Hematopoietic multipotent progenitor cell treated with erythropoietin and hydrocortisone succinate and interleukin-3 and kit ligand, for 6 days (in vitro differentiated cells): Measurements from ENCODE around the gene KIAA0319L.

Source experiments
- DNase-seq: peaks from one replicate; pipeline ENCODE4 v3.0.0-alpha.2; 2015

The KIAA0319L gene

GRCh38 chr1:35561972-35562680, 4.9 kb upstream of the KIAA0319L start:
- no peak for DNase-seq

GRCh38 chr1:35561297-35561971, 4.2 kb upstream of the KIAA0319L start:
- DNase-seq, result no peak

DNA sequence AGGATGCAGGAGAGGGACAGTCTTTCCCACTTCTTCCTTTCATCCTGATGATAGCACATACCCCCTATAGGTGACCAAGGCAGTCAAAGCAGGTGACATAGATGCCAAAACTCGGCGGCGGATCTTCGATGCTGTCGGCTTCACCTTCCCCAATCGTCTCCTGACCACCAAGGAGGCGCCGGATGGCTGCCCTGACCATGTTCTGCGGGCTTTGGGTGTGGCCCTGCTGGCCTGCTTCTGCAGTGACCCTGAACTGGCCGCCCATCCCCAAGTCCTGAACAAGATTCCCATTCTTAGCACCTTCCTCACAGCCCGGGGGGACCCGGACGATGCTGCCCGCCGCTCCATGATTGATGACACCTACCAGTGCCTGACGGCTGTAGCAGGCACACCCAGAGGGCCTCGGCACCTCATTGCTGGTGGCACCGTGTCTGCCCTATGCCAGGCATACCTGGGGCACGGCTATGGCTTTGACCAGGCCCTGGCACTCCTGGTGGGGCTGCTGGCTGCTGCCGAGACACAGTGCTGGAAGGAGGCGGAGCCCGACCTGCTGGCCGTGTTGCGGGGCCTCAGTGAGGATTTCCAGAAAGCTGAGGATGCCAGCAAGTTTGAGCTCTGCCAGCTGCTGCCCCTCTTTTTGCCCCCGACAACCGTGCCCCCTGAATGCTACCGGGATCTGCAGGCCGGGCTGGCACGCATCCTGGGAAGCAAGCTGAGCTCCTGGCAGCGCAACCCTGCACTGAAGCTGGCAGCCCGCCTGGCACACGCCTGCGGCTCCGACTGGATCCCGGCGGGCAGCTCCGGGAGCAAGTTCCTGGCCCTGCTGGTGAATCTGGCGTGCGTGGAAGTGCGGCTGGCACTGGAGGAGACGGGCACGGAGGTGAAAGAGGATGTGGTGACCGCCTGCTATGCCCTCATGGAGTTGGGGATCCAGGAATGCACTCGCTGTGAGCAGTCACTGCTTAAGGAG, 3.3 kb upstream of the KIAA0319L start:
- no peak for DNase-seq

DNA sequence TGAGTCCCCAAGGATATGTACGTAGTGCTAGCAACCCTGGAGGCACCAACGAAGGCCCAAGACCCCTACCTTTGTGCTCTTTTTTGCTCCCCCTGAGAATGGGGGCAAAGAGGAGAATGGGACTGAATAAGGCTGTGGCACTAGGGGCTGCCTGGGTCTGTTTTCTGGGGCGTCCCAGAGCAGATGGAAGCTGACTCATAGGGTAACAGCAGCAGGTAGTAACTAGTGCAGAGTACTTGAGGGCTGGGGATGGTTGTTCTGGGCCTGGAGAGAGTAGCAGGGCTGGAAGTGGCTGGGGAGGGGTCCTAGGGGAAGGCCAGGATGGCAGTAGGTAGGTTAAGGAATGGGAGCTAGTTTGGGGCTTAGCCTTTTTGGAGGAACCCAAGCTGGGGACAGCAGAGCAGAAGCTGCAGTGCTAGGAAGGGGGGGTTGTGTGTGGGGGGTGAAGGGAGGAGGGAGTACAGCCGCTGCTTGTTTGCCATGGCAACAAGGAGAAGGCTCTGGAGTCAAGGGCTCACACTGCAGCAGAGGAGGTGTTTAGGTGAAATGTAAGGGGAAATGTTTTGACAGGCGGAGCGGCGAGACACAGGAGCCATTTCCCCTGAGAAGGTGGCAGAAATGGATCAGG, 2.2 kb upstream of the KIAA0319L start:
- DNase-seq, result no peak

DNA sequence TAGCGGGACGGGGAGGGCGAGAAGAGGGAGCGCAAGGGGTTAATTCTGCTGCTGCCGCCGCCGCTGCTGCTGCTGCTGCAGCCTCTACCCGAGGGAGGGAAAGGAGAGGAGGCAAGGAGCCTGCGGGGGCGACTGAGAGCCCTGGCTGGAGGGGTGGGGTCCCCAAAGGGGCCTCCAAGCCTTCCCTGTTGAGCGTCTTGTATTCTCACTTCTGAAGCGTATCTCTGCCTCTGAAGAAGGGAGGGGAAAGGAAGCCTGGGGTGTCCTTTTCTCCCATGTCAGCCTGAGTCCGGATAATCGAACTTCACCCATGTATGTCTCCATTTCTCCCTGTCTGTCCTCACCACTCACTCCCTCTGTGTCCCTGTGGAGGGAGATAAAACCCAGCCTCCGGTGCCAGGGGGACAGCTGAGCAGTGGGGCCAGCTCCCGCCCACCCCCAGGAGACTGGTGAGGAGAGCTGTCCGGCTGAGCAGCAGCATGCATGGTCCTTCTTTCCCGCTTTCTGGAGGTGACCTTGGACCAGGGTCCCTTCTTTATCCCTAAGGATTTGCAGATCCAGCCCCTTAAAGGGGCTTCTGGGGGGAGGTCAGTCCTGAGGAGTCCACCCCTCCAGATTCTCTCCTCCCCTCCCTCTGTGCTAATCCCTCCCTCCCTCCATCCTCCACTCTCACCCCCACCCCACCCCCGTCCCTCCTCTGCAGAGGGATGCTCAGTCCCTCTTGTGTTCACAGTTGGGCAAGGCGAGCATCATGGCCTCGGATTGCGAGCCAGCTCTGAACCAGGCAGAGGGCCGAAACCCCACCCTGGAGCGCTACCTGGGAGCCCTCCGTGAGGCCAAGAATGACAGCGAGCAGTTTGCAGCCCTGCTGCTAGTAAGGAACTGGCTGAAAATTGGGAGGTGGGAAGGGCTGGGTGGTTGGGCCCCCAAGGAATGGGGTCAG, 1.4 kb upstream of the KIAA0319L start:
- DNase-seq, result peak; percentile 42

- peak; percentile 98 for DNase-seq
Measured at GRCh38 chr1:35557611-35558373, 589 bp upstream of the KIAA0319L start, which contains the start of gene NCDN. TSS of gene NCDN (plus strand) at chr1:35557799. CDS start at chr1:35558191, 392 bp downstream.

DNA sequence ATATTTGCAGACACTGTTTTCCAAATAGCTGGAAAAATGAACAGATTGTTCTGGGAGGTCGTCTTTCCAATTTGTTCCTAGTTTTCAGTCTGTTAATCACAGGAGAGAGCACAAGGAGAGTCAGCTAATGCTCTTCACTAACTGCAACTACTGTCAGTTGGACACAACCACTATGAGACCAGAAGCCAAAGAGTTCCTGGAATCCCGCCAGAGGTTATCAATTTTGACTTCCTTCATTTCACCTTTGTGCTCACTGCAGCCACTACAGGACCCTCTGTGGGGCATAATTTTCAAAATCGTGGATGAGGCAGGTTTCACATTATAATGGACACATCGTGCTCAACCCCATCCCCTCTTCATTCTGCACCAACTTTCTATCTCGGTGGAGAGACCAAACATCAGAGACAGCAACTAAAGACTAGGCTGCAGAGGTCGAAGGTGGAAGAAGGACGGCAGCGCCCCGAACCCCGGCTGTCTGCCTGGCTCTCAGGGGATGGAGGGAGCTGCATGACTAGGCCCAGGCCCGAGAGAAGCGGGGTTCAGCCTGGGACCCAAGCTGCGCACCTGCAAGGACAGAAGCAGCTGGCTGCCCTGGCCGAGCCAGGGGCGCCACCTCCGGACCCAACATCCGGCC, 602 bp downstream of the KIAA0319L start:
- DNase-seq, result peak; percentile 66

GRCh38 chr1:35555601-35556477, 1.4 kb downstream of the KIAA0319L start:
- no peak for DNase-seq

DNA sequence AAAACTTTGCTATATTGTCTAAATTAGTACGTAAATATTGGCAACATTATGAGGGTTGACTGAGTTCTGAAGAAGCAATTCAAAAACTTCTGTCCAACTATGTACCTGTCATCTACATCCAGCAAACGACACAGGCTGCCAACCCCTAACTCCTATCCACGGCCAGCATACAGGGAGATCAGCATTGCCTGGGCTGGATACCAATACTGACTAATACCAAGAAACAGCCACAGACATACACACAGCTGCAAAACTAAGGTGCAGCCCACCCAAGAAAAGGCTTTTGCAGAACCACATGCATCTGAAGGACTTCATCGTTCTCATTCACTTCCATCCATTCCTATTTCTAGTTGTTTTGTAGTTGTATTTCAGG, 2.0 kb downstream of the KIAA0319L start:
- no peak for DNase-seq

- no peak for DNase-seq
Measured at GRCh38 chr1:35554266-35555211, 2.7 kb downstream of the KIAA0319L start.

GRCh38 chr1:35553851-35554250, 3.4 kb downstream of the KIAA0319L start:
- no peak for DNase-seq

DNA sequence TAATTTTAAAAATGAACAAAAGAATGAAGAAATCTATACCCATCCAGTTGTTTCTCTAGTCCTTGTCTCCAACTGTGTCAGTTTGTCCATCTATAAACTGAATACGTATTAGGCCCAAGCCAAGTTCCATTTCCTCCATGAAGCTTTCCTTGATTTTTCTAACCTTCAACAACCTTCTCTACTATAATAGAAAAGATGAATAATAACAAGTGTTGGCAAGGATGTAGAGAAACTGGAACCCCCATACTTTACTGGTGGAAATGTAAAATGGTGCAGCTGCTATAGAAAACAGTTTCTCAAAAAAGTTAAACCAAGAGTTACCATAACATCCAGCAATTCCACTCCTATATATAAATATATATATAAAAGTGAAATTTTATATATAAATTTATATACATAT, 10.6 kb downstream of the KIAA0319L start:
- no peak for DNase-seq

DNA sequence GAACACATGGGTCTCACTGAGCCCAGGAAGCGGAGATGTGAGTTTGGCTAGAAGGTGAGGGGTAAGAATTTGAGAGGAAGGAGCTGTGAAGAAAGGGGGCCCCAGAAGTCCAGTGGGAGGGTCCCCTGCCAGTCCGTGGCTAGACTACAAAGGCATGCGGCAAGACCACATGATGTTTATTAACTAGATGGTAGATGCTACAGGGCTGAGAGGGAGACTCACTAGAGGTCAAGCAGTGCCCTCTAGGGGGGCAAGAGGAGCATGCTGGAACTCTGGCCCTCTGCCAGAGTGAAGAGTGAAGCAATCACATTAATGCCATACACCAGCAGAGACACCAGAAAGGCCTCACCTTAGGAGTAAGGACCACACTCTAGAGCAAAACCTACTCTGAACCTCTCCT, 12.2 kb downstream of the KIAA0319L start:
- DNase-seq, result peak; percentile 95

GRCh38 chr1:35539824-35540261, 17.4 kb downstream of the KIAA0319L start:
- DNase-seq, result no peak

DNA sequence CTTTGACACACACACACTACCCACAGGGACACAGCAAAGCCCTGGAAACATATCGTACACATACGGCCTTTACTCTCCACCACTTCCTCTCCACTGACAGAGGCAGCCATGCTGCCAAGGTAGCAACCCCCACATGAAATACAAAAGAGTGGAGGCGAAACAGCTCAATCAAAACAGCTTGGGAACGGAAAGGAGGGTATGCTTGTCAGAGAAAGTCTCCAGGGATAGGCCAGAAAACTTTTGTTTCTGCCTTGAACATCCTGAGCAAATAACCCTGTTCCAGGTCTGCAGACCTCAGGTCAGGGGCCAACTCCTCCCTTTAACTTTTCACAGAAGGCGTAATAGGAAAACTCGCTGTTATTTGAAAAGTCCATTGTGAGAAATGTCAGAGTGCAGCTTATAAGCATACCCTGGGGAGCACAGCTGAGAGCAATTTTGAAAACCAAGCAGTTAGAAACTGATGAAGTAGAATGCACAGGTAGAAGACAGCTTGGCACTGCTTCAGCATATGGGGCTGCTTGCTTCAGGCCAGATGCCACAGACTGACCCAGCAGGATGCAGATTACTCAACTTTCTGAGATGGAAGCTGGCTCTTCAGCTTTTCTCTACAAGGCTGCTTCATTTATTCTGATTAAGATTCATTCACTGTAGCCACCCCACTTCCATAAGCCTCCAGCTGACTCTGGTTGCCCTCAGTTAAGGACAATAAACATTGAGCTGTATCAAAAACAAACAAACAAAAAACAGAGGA, 18.0 kb downstream of the KIAA0319L start:
- no peak for DNase-seq

- no peak for DNase-seq
Measured at GRCh38 chr1:35537806-35538205, 19.4 kb downstream of the KIAA0319L start.

DNA sequence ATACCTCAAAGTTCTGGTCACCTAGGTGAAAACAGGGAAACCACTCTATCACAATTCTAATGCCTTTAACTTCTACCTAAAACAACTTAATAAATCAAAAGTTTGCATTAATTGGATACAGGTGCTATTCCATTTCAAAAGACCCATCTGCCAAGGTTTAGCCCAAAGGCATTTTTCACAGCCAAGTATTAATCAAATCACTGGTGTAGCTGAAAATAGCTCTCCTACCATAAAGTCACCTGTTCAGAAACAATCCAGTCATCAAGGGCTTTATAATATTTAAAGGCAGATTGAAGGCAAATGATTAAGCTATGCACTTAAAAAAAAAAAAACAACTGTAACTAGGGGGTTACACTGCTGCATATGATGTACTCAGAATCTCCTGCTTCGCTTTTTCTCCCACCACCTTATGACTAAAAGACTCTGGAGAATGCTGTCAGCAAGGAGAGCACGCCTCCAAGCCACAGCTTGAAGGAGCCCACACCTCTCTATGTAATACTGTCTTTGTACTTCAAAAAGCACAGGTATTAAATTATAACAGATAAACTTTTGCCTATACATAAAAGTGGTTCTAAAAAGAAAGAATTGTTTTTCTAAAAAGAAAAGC, 20.5 kb downstream of the KIAA0319L start:
- DNase-seq, result no peak
